K562 (cell line): Measurements from ENCODE around the gene FBXW12. TPM values are rescaled to one million over a fixed set of nuclear protein-coding genes. Genes with fewer than 3 reads are reported as not detected.

ENCODE experiments used
- ATAC-seq: fragments of 200-7000 bp; cut with Tn5 transposase; 3 replicates; pipeline ENCODE4 v1.9.1; 2020; ENCODE audit warnings: moderate library complexity
- BruUV-seq: library from RNA; stranded (reverse); fragments of 400-500 nt; replicated peaks from 2 replicates; lab custom pipeline; 2021; lab: Mats Ljungman, UMichigan
- CTCF ChIA-PET: fragments of 300-600 bp; formaldehyde crosslinking; extraction: SDS; loops from one replicate; lab custom pipeline; 2021; ENCODE audit warnings: low intra/inter-chr PET ratio; lab: Yijun Ruan, JAX
- POLR2A ChIA-PET: fragments of 300-600, 350-650 bp; sonication (Branson Sonifier 250); formaldehyde crosslinking; extraction: SDS; loops from one replicate; lab custom pipeline; 2021; ENCODE audit warnings: antibody characterized with exemption, inconsistent platforms; lab: Yijun Ruan, JAX
- DNase-seq, 4 experiments: peaks; one replicate each; pipeline versions ENCODE4 v3.0.0 to v3.0.0-alpha.2; 2011 to 2018; ENCODE audit warnings: low spot score in 3 of 4, mixed read lengths in 3 of 4; ENCODE audit errors: extremely low read depth in 1 of 4
- FAIRE-seq: peaks from 2 replicates; lab custom pipeline; 2011; peaks lifted over from hg19 to GRCh38; lab: Jason Lieb, UNC
- H2AFZ ChIP-seq: 2 replicates; pipeline ENCODE4 v1.6.0; 2011; ENCODE audit warnings: low read depth, low read length, control low read depth, inconsistent platforms
- H3K27ac ChIP-seq: fragments of 200-600 bp; 3 replicates; pipeline ENCODE4 v1.8.0; 2011; ENCODE audit warnings: low read depth, mild to moderate bottlenecking, control low read depth, inconsistent platforms, low read length, moderate library complexity, mixed read lengths; ENCODE audit errors: extremely low read depth
- H3K27me3 ChIP-seq, 2 experiments: fragments of 300-600 bp in 1 of 2; 2 replicates in 1 of 2; 3 replicates in 1 of 2; pipeline versions ENCODE4 v1.6.0 to v1.8.0; 2011; ENCODE audit warnings: inconsistent platforms in 2 of 2, low read length in 2 of 2, mild to moderate bottlenecking in 1 of 2, mixed read lengths in 1 of 2, moderate library complexity in 1 of 2; ENCODE audit not compliant: control insufficient read depth in 2 of 2, insufficient read depth in 2 of 2
- H3K36me3 ChIP-seq: fragments of 300-600 bp; 3 replicates; pipeline ENCODE4 v1.8.0; 2011; ENCODE audit warnings: mild to moderate bottlenecking, low read length, inconsistent platforms; ENCODE audit not compliant: control insufficient read depth, insufficient read depth
- H3K4me1 ChIP-seq, 2 experiments: fragments of 200-600 bp in 1 of 2; replicated peaks in 1 of 2; 2 replicates in 1 of 2; 3 replicates in 1 of 2; pipeline versions ENCODE4 v1.5.1 to v1.8.0; 2011; ENCODE audit warnings: inconsistent platforms in 2 of 2, low read length in 2 of 2, mild to moderate bottlenecking in 1 of 2, mixed read lengths in 1 of 2, moderate library complexity in 1 of 2; ENCODE audit not compliant: control insufficient read depth in 2 of 2, insufficient read depth in 2 of 2
- H3K4me2 ChIP-seq: 2 replicates; pipeline ENCODE4 v1.6.1; 2011; ENCODE audit warnings: low read length, control low read depth, inconsistent platforms, mixed read lengths; ENCODE audit not compliant: insufficient read depth
- H3K4me3 ChIP-seq: fragments of 200-600 bp; sonication (generic), shearing (Covaris generic); 2 replicates; pipeline ENCODE4 v1.5.1; 2016; ENCODE audit warnings: control low read depth, inconsistent platforms
- H3K79me2 ChIP-seq: fragments of 200-600 bp; 3 replicates; pipeline ENCODE4 v1.8.0; 2011; ENCODE audit warnings: low read length, inconsistent platforms; ENCODE audit not compliant: control insufficient read depth, insufficient read depth
- H3K9ac ChIP-seq, 2 experiments: 2 replicates each; pipeline versions ENCODE4 v1.6.0 to v1.6.1; 2011; ENCODE audit warnings: low read depth in 2 of 2, low read length in 2 of 2, control low read depth in 1 of 2, inconsistent platforms in 1 of 2, mild to moderate bottlenecking in 1 of 2, mixed read lengths in 1 of 2; ENCODE audit not compliant: insufficient read depth in 1 of 2
- H3K9me1 ChIP-seq: one replicate; pipeline ENCODE4 v1.6.0; 2011; ENCODE audit warnings: inconsistent platforms, mild to moderate bottlenecking, low read length, moderate library complexity; ENCODE audit not compliant: control insufficient read depth, insufficient read depth
- H3K9me3 ChIP-seq: replicated peaks from 2 replicates; pipeline ENCODE4 v1.5.1; 2011; ENCODE audit warnings: low read depth, low read length, inconsistent platforms; ENCODE audit not compliant: control insufficient read depth, insufficient read depth
- H4K20me1 ChIP-seq: replicated peaks from 2 replicates; pipeline ENCODE4 v1.6.1; 2011; ENCODE audit warnings: low read length, inconsistent platforms, mixed read lengths; ENCODE audit not compliant: control insufficient read depth, insufficient read depth
- ARHGAP35 ChIP-seq: fragments of 450-650 bp; IDR thresholded peaks from 2 replicates; pipeline ENCODE4 v1.6.1; 2018; ENCODE audit not compliant: partially characterized antibody
- MCM2 ChIP-seq: fragments of 450-650 bp; IDR thresholded peaks from 2 replicates; pipeline ENCODE4 v1.6.1; 2017; ENCODE audit warnings: low read depth, mild to moderate bottlenecking
- ZNF75A ChIP-seq: fragments of 450-650 bp; formaldehyde crosslinking; IDR thresholded peaks from 2 replicates; pipeline ENCODE4 v1.4.0; 2020; ENCODE audit warnings: mild to moderate bottlenecking
- WGBS: fragments of 100-300 bp; shearing (Covaris generic); methylation state at CpG from one replicate; pipeline ENCODE4 v1.1.6; 2016; ENCODE audit warnings: low coverage, mixed read lengths; ENCODE audit not compliant: insufficient coverage; ENCODE audit errors: missing lambda C conversion rate; 5-methylcytosine and 5-hydroxymethylcytosine counted together
- in situ Hi-C: fragments of 300-500 bp; cut with MboI; formaldehyde crosslinking; loops from 4 replicates; pipeline ENCODE4 v1.15.0; 2018; ENCODE audit warnings: inconsistent platforms, mixed read lengths
- intact Hi-C: fragments of 100-400 bp; cut with micrococcal nuclease; formaldehyde crosslinking; loops from 2 replicates; pipeline ENCODE4 v1.14.2; 2022
- polyA plus RNA-seq, 8 experiments: library from polyadenylated mRNA; depleted of rRNA in 4 of 8; stranded (reverse) in 5 of 8; unstranded in 3 of 8; fragments of >200 nt; fragmentation: Nextera tagmentation in 2 of 8; fragmentation: Illumina TruSeq in 1 of 8; extraction: Ambion mirVana in 2 of 8; extraction: Trizol in 1 of 8; gene quantifications; 2 replicates each; pipeline versions ENCODE4 v1.2.1 to v1.2.3, GENCODE V29; 2011 to 2014; ENCODE audit warnings: inconsistent platforms in 1 of 8, missing spikeins in 1 of 8
- small RNA-seq: library from RNA; depleted of rRNA; stranded (forward); fragments of <200 nt; gene quantifications from one replicate; pipeline ENCODE3, GENCODE V24; 2014
- total RNA-seq, 7 experiments: library from RNA; depleted of rRNA in 6 of 7; stranded (reverse); fragments of >200 nt in 6 of 7; fragmentation: Illumina TruSeq in 2 of 7; extraction: Trizol in 2 of 7; gene quantifications; 2 replicates each; pipeline versions ENCODE4 v1.2.1 to v1.2.3, GENCODE V29; 2011 to 2021; ENCODE audit warnings: low replicate concordance in 1 of 7

FBXW12 gene
- total and polyA plus RNA-seq, 9 of the 15 experiments (the other 6 are each of a cell fraction or from before 2014, with no cell fraction given), result 0.04 to 0.07 (median 0.06) TPM; not detected in 6

GRCh38 chr3:48441940-48442339 lies 69.9 kb downstream of the FBXW12 start:
- FAIRE-seq (no peak), ATAC-seq (no peak), DNase-seq (no peak)
- no TSS peak for BruUV-seq
- ChIA-PET POLR2A (interaction anchor here (0.8 kb wide), 1 partner anchor 12 kb away, joined by 3 read pairs; the partner anchor contains the start of gene PLXNB1), CTCF (no interaction called here)
- H3K36me3 ChIP-seq, result peaks cover 27% of the 10 kb centered on the region; the same call in 2 of the 3 replicates
- H3K27ac ChIP-seq, result peak overlapping the region; percentile 34
- H3K4me2 ChIP-seq, result peak overlapping the region; percentile 58; the same call in 1 of the 2 replicates
- no peaks in the 10 kb centered on the region for H4K20me1 ChIP-seq
- TF ChIP-seq ZNF75A (CRISPR knock-in tag) (no peak), MCM2 (no peak), ARHGAP35 (no peak)
- no peaks in the 10 kb centered on the region for H3K9me3 ChIP-seq
- H2AFZ ChIP-seq, result no peak overlapping the region
- H3K4me1 ChIP-seq, result peaks cover 6 to 17% of the 10 kb centered on the region in 2 experiments; a peak in 4 of 5 replicates
- in situ Hi-C loops, result no loop called here
- 78% methylated on average over 6 of the region's 6 CpGs for WGBS
- peak overlapping the region; percentile 36 to 91; a peak in 2 of 4 replicates for H3K9ac ChIP-seq
- H3K27me3 ChIP-seq, result no peaks in the 10 kb centered on the region; a peak in 1 of 5 replicates
- peaks cover 6% of the 10 kb centered on the region for H3K9me1 ChIP-seq
- peaks cover 47% of the 10 kb centered on the region for H3K79me2 ChIP-seq
- H3K4me3 ChIP-seq, result peak overlapping the region; percentile 89; the same call in 1 of the 2 replicates
- intact Hi-C loops, result no loop called here

Small RNAs within 50 kb of the gene (small RNA-seq; reads per million reads assigned to genes)
- gene RN7SL321P, result not detected

Other genes starting within 250 kb of the FBXW12 start
Only the 7 nearest of the 15 such genes appear.
- 13.9 and 17.6 TPM in 2 replicates for gene ZNF589, start 131.1 kb upstream of the FBXW12 start, total RNA-seq (2014; rRNA removed)
- gene ZNF589, start 131.1 kb upstream of the FBXW12 start, total RNA-seq (2014; rRNA removed; fragmentation: Illumina TruSeq; extraction: Trizol), result 21.5 and 24.9 TPM in 2 replicates
- 20.1 and 20.8 TPM in 2 replicates for gene ZNF589, start 131.1 kb upstream of the FBXW12 start, total RNA-seq (2015; rRNA removed; fragmentation: Illumina TruSeq; extraction: Trizol)
- 19.6 and 20.8 TPM in 2 replicates for gene ZNF589, start 131.1 kb upstream of the FBXW12 start, total RNA-seq (2021)
- 26.7 and 28.8 TPM in 2 replicates for gene ZNF589, start 131.1 kb upstream of the FBXW12 start, polyA plus RNA-seq (2011; rRNA removed)
- gene ZNF589, start 131.1 kb upstream of the FBXW12 start, polyA plus RNA-seq (2014; fragmentation: Illumina TruSeq; extraction: Trizol), result 24.1 and 25.1 TPM in 2 replicates
- gene ZNF589, start 131.1 kb upstream of the FBXW12 start, polyA plus RNA-seq (2014; fragmentation: Nextera tagmentation; extraction: Ambion mirVana), result 10 to 100 TPM in 1 of 2 experiments, 1 to 10 TPM in 1; 4.2 to 17.6 TPM
- 23.2 and 23.9 TPM in 2 replicates for gene ZNF589, start 131.1 kb upstream of the FBXW12 start, polyA plus RNA-seq (2014; rRNA removed)
- 22.5 and 27.2 TPM in 2 replicates for gene NME6, start 70.9 kb upstream of the FBXW12 start, total RNA-seq (2014; rRNA removed)
- 24.5 and 26.5 TPM in 2 replicates for gene NME6, start 70.9 kb upstream of the FBXW12 start, total RNA-seq (2014; rRNA removed; fragmentation: Illumina TruSeq; extraction: Trizol)
- gene NME6, start 70.9 kb upstream of the FBXW12 start, total RNA-seq (2015; rRNA removed; fragmentation: Illumina TruSeq; extraction: Trizol), result 32.9 and 35.0 TPM in 2 replicates
- 23.2 and 24.3 TPM in 2 replicates for gene NME6, start 70.9 kb upstream of the FBXW12 start, total RNA-seq (2021)
- gene NME6, start 70.9 kb upstream of the FBXW12 start, polyA plus RNA-seq (2011; rRNA removed), result 33.1 and 33.3 TPM in 2 replicates
- gene NME6, start 70.9 kb upstream of the FBXW12 start, polyA plus RNA-seq (2014; fragmentation: Illumina TruSeq; extraction: Trizol), result 36.2 and 42.0 TPM in 2 replicates
- 10 to 100 TPM; 66.8 to 80.0 TPM for gene NME6, start 70.9 kb upstream of the FBXW12 start, polyA plus RNA-seq (2014; fragmentation: Nextera tagmentation; extraction: Ambion mirVana)
- 27.3 and 31.0 TPM in 2 replicates for gene NME6, start 70.9 kb upstream of the FBXW12 start, polyA plus RNA-seq (2014; rRNA removed)
- gene SPINK8, start 38.6 kb upstream of the FBXW12 start, total RNA-seq (2014; rRNA removed), result not detected in 2 replicates
- gene SPINK8, start 38.6 kb upstream of the FBXW12 start, total RNA-seq (2014; rRNA removed; fragmentation: Illumina TruSeq; extraction: Trizol), result not detected in 2 replicates
- gene SPINK8, start 38.6 kb upstream of the FBXW12 start, total RNA-seq (2015; rRNA removed; fragmentation: Illumina TruSeq; extraction: Trizol), result not detected in 2 replicates
- gene SPINK8, start 38.6 kb upstream of the FBXW12 start, total RNA-seq (2021), result not detected in 2 replicates
- gene SPINK8, start 38.6 kb upstream of the FBXW12 start, polyA plus RNA-seq (2011; rRNA removed), result not detected in 2 replicates
- not detected in 2 replicates for gene SPINK8, start 38.6 kb upstream of the FBXW12 start, polyA plus RNA-seq (2014; fragmentation: Illumina TruSeq; extraction: Trizol)
- gene SPINK8, start 38.6 kb upstream of the FBXW12 start, polyA plus RNA-seq (2014; fragmentation: Nextera tagmentation; extraction: Ambion mirVana), result not detected
- gene SPINK8, start 38.6 kb upstream of the FBXW12 start, polyA plus RNA-seq (2014; rRNA removed), result not detected in 2 replicates
- 11.2 and 12.7 TPM in 2 replicates for gene PLXNB1, start 57.9 kb downstream of the FBXW12 start, total RNA-seq (2014; rRNA removed)
- 2.1 and 3.9 TPM in 2 replicates for gene PLXNB1, start 57.9 kb downstream of the FBXW12 start, total RNA-seq (2014; rRNA removed; fragmentation: Illumina TruSeq; extraction: Trizol)
- gene PLXNB1, start 57.9 kb downstream of the FBXW12 start, total RNA-seq (2015; rRNA removed; fragmentation: Illumina TruSeq; extraction: Trizol), result 6.0 and 6.3 TPM in 2 replicates
- gene PLXNB1, start 57.9 kb downstream of the FBXW12 start, total RNA-seq (2021), result 11.4 and 13.9 TPM in 2 replicates
- 6.0 and 16.7 TPM in 2 replicates for gene PLXNB1, start 57.9 kb downstream of the FBXW12 start, polyA plus RNA-seq (2011; rRNA removed)
- gene PLXNB1, start 57.9 kb downstream of the FBXW12 start, polyA plus RNA-seq (2014; fragmentation: Illumina TruSeq; extraction: Trizol), result 7.3 and 9.2 TPM in 2 replicates
- under 1 TPM; 0.17 to 0.24 TPM for gene PLXNB1, start 57.9 kb downstream of the FBXW12 start, polyA plus RNA-seq (2014; fragmentation: Nextera tagmentation; extraction: Ambion mirVana)
- 10.6 and 17.4 TPM in 2 replicates for gene PLXNB1, start 57.9 kb downstream of the FBXW12 start, polyA plus RNA-seq (2014; rRNA removed)
- gene CCDC51, start 67.9 kb downstream of the FBXW12 start, total RNA-seq (2014; rRNA removed), result 17.4 and 20.8 TPM in 2 replicates
- gene CCDC51, start 67.9 kb downstream of the FBXW12 start, total RNA-seq (2014; rRNA removed; fragmentation: Illumina TruSeq; extraction: Trizol), result 10.2 and 14.0 TPM in 2 replicates
- gene CCDC51, start 67.9 kb downstream of the FBXW12 start, total RNA-seq (2015; rRNA removed; fragmentation: Illumina TruSeq; extraction: Trizol), result 17.3 and 18.6 TPM in 2 replicates
- gene CCDC51, start 67.9 kb downstream of the FBXW12 start, total RNA-seq (2021), result 12.8 and 15.7 TPM in 2 replicates
- gene CCDC51, start 67.9 kb downstream of the FBXW12 start, polyA plus RNA-seq (2011; rRNA removed), result 16.0 and 16.5 TPM in 2 replicates
- 15.7 and 18.0 TPM in 2 replicates for gene CCDC51, start 67.9 kb downstream of the FBXW12 start, polyA plus RNA-seq (2014; fragmentation: Illumina TruSeq; extraction: Trizol)
- gene CCDC51, start 67.9 kb downstream of the FBXW12 start, polyA plus RNA-seq (2014; fragmentation: Nextera tagmentation; extraction: Ambion mirVana), result 1 to 10 TPM; 6.5 to 6.8 TPM
- gene CCDC51, start 67.9 kb downstream of the FBXW12 start, polyA plus RNA-seq (2014; rRNA removed), result 16.5 and 18.0 TPM in 2 replicates
- gene TMA7, start 68.0 kb downstream of the FBXW12 start, total RNA-seq (2014; rRNA removed), result 587 and 775 TPM in 2 replicates
- gene TMA7, start 68.0 kb downstream of the FBXW12 start, total RNA-seq (2014; rRNA removed; fragmentation: Illumina TruSeq; extraction: Trizol), result 389 and 394 TPM in 2 replicates
- gene TMA7, start 68.0 kb downstream of the FBXW12 start, total RNA-seq (2015; rRNA removed; fragmentation: Illumina TruSeq; extraction: Trizol), result 476 and 486 TPM in 2 replicates
- 201 and 209 TPM in 2 replicates for gene TMA7, start 68.0 kb downstream of the FBXW12 start, total RNA-seq (2021)
- 160 and 232 TPM in 2 replicates for gene TMA7, start 68.0 kb downstream of the FBXW12 start, polyA plus RNA-seq (2011; rRNA removed)
- 318 and 361 TPM in 2 replicates for gene TMA7, start 68.0 kb downstream of the FBXW12 start, polyA plus RNA-seq (2014; fragmentation: Illumina TruSeq; extraction: Trizol)
- 100 to 1,000 TPM; 835 to 942 TPM for gene TMA7, start 68.0 kb downstream of the FBXW12 start, polyA plus RNA-seq (2014; fragmentation: Nextera tagmentation; extraction: Ambion mirVana)
- 810 and 1,003 TPM in 2 replicates for gene TMA7, start 68.0 kb downstream of the FBXW12 start, polyA plus RNA-seq (2014; rRNA removed)
- 10.4 and 14.1 TPM in 2 replicates for gene ATRIP, start 74.5 kb downstream of the FBXW12 start, total RNA-seq (2014; rRNA removed)
- gene ATRIP, start 74.5 kb downstream of the FBXW12 start, total RNA-seq (2014; rRNA removed; fragmentation: Illumina TruSeq; extraction: Trizol), result 15.7 and 19.6 TPM in 2 replicates
- gene ATRIP, start 74.5 kb downstream of the FBXW12 start, total RNA-seq (2015; rRNA removed; fragmentation: Illumina TruSeq; extraction: Trizol), result 15.3 and 17.4 TPM in 2 replicates
- 13.9 and 14.1 TPM in 2 replicates for gene ATRIP, start 74.5 kb downstream of the FBXW12 start, total RNA-seq (2021)
- 10.1 and 10.5 TPM in 2 replicates for gene ATRIP, start 74.5 kb downstream of the FBXW12 start, polyA plus RNA-seq (2011; rRNA removed)
- 15.2 and 15.6 TPM in 2 replicates for gene ATRIP, start 74.5 kb downstream of the FBXW12 start, polyA plus RNA-seq (2014; fragmentation: Illumina TruSeq; extraction: Trizol)
- 1 to 10 TPM; 1.7 to 2.3 TPM for gene ATRIP, start 74.5 kb downstream of the FBXW12 start, polyA plus RNA-seq (2014; fragmentation: Nextera tagmentation; extraction: Ambion mirVana)
- 9.2 and 10.0 TPM in 2 replicates for gene ATRIP, start 74.5 kb downstream of the FBXW12 start, polyA plus RNA-seq (2014; rRNA removed)